Nephron (organoid): ENCODE measurements around the gene EPB41L2.

Experiments
- H3K27ac Mint-ChIP-seq, 3 experiments: 2 replicates each; pipeline ENCODE4 v1.8.0; 2020; ENCODE audit warnings: mixed read lengths in 3 of 3, mild to moderate bottlenecking in 2 of 3, moderate library complexity in 1 of 3
- H3K27me3 Mint-ChIP-seq: 2 replicates; pipeline ENCODE4 v1.8.0; 2021; ENCODE audit warnings: low read depth, mild to moderate bottlenecking, moderate library complexity, mixed read lengths
- H3K36me3 Mint-ChIP-seq: 2 replicates; pipeline ENCODE4 v1.8.0; 2020; ENCODE audit warnings: low read depth, mixed read lengths
- H3K4me1 Mint-ChIP-seq: 2 replicates; pipeline ENCODE4 v1.8.0; 2020; ENCODE audit warnings: mixed read lengths
- H3K4me3 Mint-ChIP-seq, 3 experiments: 2 replicates each; pipeline ENCODE4 v1.8.0; 2020; ENCODE audit warnings: mild to moderate bottlenecking in 3 of 3, mixed read lengths in 3 of 3, moderate library complexity in 2 of 3
- H3K9me3 Mint-ChIP-seq: 2 replicates; pipeline ENCODE4 v1.8.0; 2020; ENCODE audit warnings: mixed read lengths
- CTCF ChIP-seq, 3 experiments: fragments of 200-600 bp; sonication (generic); IDR thresholded peaks; one replicate each; pipeline ENCODE4 v1.5.0; 2021; ENCODE audit warnings: antibody characterized with exemption in 3 of 3; ENCODE audit not compliant: unreplicated experiment in 3 of 3

EPB41L2 gene

GRCh38 chr6:131048459-131048858, 14.6 kb downstream of the EPB41L2 start:
- peaks cover 21% of the 10 kb centered on the region for H3K36me3 Mint-ChIP-seq
- TF ChIP-seq CTCF (IDR thresholded peaks at IDR 0.05; ENCODE audit: unreplicated experiment in 3 of 3): no peak
- peak overlapping the region in 2 of 3 experiments; percentile 7 to 19 for H3K4me3 Mint-ChIP-seq
- H3K9me3 Mint-ChIP-seq: peaks cover 13% of the 10 kb centered on the region
- H3K27ac Mint-ChIP-seq: peak overlapping the region; percentile 78 to 89 (median 87)
- H3K27me3 Mint-ChIP-seq: no peaks in the 10 kb centered on the region
- peaks cover 50% of the 10 kb centered on the region for H3K4me1 Mint-ChIP-seq

GRCh38 chr6:131045139-131045538, 17.9 kb downstream of the EPB41L2 start:
- no peaks in the 10 kb centered on the region for H3K27me3 Mint-ChIP-seq
- no peak overlapping the region for H3K4me3 Mint-ChIP-seq
- H3K4me1 Mint-ChIP-seq: peaks cover 52% of the 10 kb centered on the region
- no peaks in the 10 kb centered on the region for H3K36me3 Mint-ChIP-seq
- no peak for TF ChIP-seq CTCF (IDR thresholded peaks at IDR 0.05; ENCODE audit: unreplicated experiment in 3 of 3)
- peak overlapping the region in 2 of 3 experiments; percentile 20 to 22 for H3K27ac Mint-ChIP-seq
- no peaks in the 10 kb centered on the region for H3K9me3 Mint-ChIP-seq

- Mint-ChIP-seq H3K36me3 (no peaks in the 10 kb centered on the region), H3K9me3 (no peaks in the 10 kb centered on the region), H3K27me3 (no peaks in the 10 kb centered on the region), H3K4me1 (peaks cover 47% of the 10 kb centered on the region), H3K4me3 (no peak overlapping the region), H3K27ac (no peak overlapping the region)
- TF ChIP-seq CTCF (IDR thresholded peaks at IDR 0.05; ENCODE audit: unreplicated experiment in 3 of 3): no peak
Measured at GRCh38 chr6:131043902-131044447, 19.1 kb downstream of the EPB41L2 start.

- no peak for TF ChIP-seq CTCF (IDR thresholded peaks at IDR 0.05; ENCODE audit: unreplicated experiment in 3 of 3)
- Mint-ChIP-seq H3K4me1 (peaks cover 43% of the 10 kb centered on the region), H3K36me3 (no peaks in the 10 kb centered on the region), H3K27me3 (no peaks in the 10 kb centered on the region), H3K4me3 (no peak overlapping the region), H3K9me3 (no peaks in the 10 kb centered on the region), H3K27ac (peak overlapping the region in 2 of 3 experiments; percentile 28 to 38)
Measured at GRCh38 chr6:131042664-131043063, 20.4 kb downstream of the EPB41L2 start.

GRCh38 chr6:131041814-131042213, 21.2 kb downstream of the EPB41L2 start:
- Mint-ChIP-seq H3K27ac (peak overlapping the region in 1 of 3 experiments; percentile 38), H3K27me3 (no peaks in the 10 kb centered on the region), H3K9me3 (no peaks in the 10 kb centered on the region), H3K4me1 (peaks cover 39% of the 10 kb centered on the region), H3K4me3 (no peak overlapping the region), H3K36me3 (no peaks in the 10 kb centered on the region)
- no peak for TF ChIP-seq CTCF (IDR thresholded peaks at IDR 0.05; ENCODE audit: unreplicated experiment in 3 of 3)

GRCh38 chr6:131040866-131041265, 22.2 kb downstream of the EPB41L2 start:
- no peak for TF ChIP-seq CTCF (IDR thresholded peaks at IDR 0.05; ENCODE audit: unreplicated experiment in 3 of 3)
- H3K9me3 Mint-ChIP-seq: no peaks in the 10 kb centered on the region
- H3K27ac Mint-ChIP-seq: peak overlapping the region in 2 of 3 experiments; percentile 38
- no peaks in the 10 kb centered on the region for H3K27me3 Mint-ChIP-seq
- no peaks in the 10 kb centered on the region for H3K36me3 Mint-ChIP-seq
- peaks cover 39% of the 10 kb centered on the region for H3K4me1 Mint-ChIP-seq
- H3K4me3 Mint-ChIP-seq: no peak overlapping the region
